Stimulated activated naive CD8-positive, alpha-beta T cell treated with anti-CD3 and anti-CD28 coated beads, Interleukin-15, amount 100 ng/mL, for 72 hours (primary cell): Measurements from ENCODE around the gene CCNB2.
"Not testable (repeated sequence)": the region's sequence is repeated elsewhere in the genome, so short reads cannot be mapped to it uniquely, and the experiment has no call there.

Experiments
- ATAC-seq: fragments of 150-1000 bp; cut with Tn5 transposase; 2 replicates; pipeline ENCODE4 v1.10.0; 2021; ENCODE audit warnings: mild to moderate bottlenecking, moderate library complexity
- DNase-seq, 2 donors: peaks; one replicate each; pipeline ENCODE4 v3.0.0; 2021 to 2022
- H3K27ac Mint-ChIP-seq, 2 donors: one replicate each; pipeline ENCODE4 v1.8.0; 2022; ENCODE audit warnings: mild to moderate bottlenecking in 2 of 2, mixed read lengths in 2 of 2, moderate library complexity in 2 of 2
- H3K27me3 Mint-ChIP-seq: one replicate; pipeline ENCODE4 v1.8.0; 2022; ENCODE audit warnings: mixed read lengths
- H3K4me1 Mint-ChIP-seq: one replicate; pipeline ENCODE4 v1.8.0; 2022; ENCODE audit warnings: mild to moderate bottlenecking, mixed read lengths
- H3K4me3 Mint-ChIP-seq, 2 donors: one replicate each; pipeline ENCODE4 v1.8.0; 2022; ENCODE audit warnings: mild to moderate bottlenecking in 2 of 2, mixed read lengths in 2 of 2, moderate library complexity in 1 of 2
- H3K9me3 Mint-ChIP-seq, 2 donors: one replicate each; pipeline ENCODE4 v1.8.0; 2022; ENCODE audit warnings: mixed read lengths in 2 of 2

Gene CCNB2

GRCh38 chr15:59152694-59153450 lies 47.9 kb downstream of the CCNB2 start:
- Mint-ChIP-seq H3K9me3 (no peaks in the 10 kb centered on the region), H3K27me3 (no peaks in the 10 kb centered on the region), H3K27ac (no peak overlapping the region), H3K4me3 (no peak overlapping the region), H3K4me1 (no peaks in the 10 kb centered on the region)
- DNase-seq, result no peak
- ATAC-seq, result no peak

- H3K9me3 Mint-ChIP-seq, result no peaks in the 10 kb centered on the region
These were observed 48.5 kb downstream of the CCNB2 start for GRCh38 chr15:59153466-59153865.

GRCh38 chr15:59154243-59154642 lies 49.3 kb downstream of the CCNB2 start:
- ATAC-seq (no peak), DNase-seq (no peak)
- Mint-ChIP-seq H3K4me1 (no peaks in the 10 kb centered on the region), H3K4me3 (no peak overlapping the region), H3K27me3 (no peaks in the 10 kb centered on the region), H3K27ac (no peak overlapping the region), H3K9me3 (no peaks in the 10 kb centered on the region)

More at GRCh38 chr15:59153466-59153865, 48.5 kb downstream of the CCNB2 start:
- ATAC-seq, result no peak
- DNase-seq, result no peak
- Mint-ChIP-seq H3K4me3 (no peak overlapping the region), H3K4me1 (no peaks in the 10 kb centered on the region), H3K27ac (peak overlapping the region in 1 of 2 donors; percentile 30), H3K27me3 (no peaks in the 10 kb centered on the region)

GRCh38 chr15:59155431-59155830 lies 50.5 kb downstream of the CCNB2 start:
- H3K4me1 Mint-ChIP-seq, result no peaks in the 10 kb centered on the region
- H3K27ac Mint-ChIP-seq, result peak overlapping the region in 1 of 2 donors; percentile 31
- no peaks in the 10 kb centered on the region for H3K9me3 Mint-ChIP-seq
- DNase-seq (no peak), ATAC-seq (no peak)
- no peak overlapping the region for H3K4me3 Mint-ChIP-seq
- no peaks in the 10 kb centered on the region for H3K27me3 Mint-ChIP-seq

DNA sequence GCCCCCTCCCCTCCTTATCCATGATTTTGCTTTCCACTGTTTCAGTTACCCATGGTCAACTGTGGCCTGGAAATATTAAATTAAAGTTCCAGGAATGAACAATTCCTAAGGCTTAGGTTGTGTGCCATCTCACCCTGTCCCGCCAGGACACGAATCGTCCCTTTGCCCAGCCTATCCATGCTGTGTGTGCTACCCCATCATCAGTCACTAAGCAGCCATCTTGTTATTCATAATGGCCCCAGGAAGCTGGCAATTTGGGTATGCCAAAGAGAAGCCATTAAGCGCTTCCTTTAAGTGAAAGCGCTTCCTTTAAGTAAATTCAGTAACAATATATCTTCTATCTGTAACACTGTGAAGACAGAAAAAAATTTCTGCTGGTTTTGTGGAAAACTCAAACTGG lies 52.5 kb downstream of the CCNB2 start:
- DNase-seq (no peak), ATAC-seq (no peak)
- Mint-ChIP-seq H3K4me1 (no peaks in the 10 kb centered on the region), H3K4me3 (no peak overlapping the region), H3K9me3 (no peaks in the 10 kb centered on the region), H3K27me3 (no peaks in the 10 kb centered on the region), H3K27ac (no peak overlapping the region)

- Mint-ChIP-seq H3K27me3 (peaks cover 4% of the 10 kb centered on the region), H3K9me3 (no peaks in the 10 kb centered on the region), H3K4me3 (no peak overlapping the region), H3K4me1 (no peaks in the 10 kb centered on the region), H3K27ac (no peak overlapping the region)
- DNase-seq, result no peak
- ATAC-seq, result no peak
These were observed 53.1 kb downstream of the CCNB2 start for GRCh38 chr15:59157840-59158700.

DNA sequence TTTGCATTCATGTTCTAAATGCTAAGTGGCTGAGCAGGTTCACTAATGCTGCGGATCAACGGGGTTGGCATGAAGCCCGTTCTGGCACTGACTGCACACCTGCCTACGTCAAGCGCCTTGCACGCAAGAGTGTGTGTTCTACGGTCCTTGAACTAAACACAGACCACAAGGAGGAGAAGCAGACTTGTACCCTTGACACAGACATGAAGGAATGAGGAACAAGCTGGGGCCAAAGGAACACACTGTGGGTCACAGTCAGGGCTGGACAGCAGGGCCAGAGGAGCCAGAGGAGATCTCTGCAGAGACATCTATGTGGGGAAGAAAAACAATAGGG lies 53.7 kb downstream of the CCNB2 start:
- Mint-ChIP-seq H3K4me3 (no peak overlapping the region), H3K9me3 (no peaks in the 10 kb centered on the region)
- no peak for ATAC-seq

GRCh38 chr15:59159210-59159609 lies 54.3 kb downstream of the CCNB2 start:
- Mint-ChIP-seq H3K9me3 (no peaks in the 10 kb centered on the region), H3K4me1 (no peaks in the 10 kb centered on the region), H3K27ac (no peak overlapping the region), H3K27me3 (peaks cover 6% of the 10 kb centered on the region), H3K4me3 (no peak overlapping the region)
- ATAC-seq (no peak), DNase-seq (no peak)

More for the DNA sequence above, 53.7 kb downstream of the CCNB2 start:
- Mint-ChIP-seq H3K27ac (no peak overlapping the region), H3K27me3 (peaks cover 6% of the 10 kb centered on the region), H3K4me1 (no peaks in the 10 kb centered on the region)
- no peak for DNase-seq

DNA sequence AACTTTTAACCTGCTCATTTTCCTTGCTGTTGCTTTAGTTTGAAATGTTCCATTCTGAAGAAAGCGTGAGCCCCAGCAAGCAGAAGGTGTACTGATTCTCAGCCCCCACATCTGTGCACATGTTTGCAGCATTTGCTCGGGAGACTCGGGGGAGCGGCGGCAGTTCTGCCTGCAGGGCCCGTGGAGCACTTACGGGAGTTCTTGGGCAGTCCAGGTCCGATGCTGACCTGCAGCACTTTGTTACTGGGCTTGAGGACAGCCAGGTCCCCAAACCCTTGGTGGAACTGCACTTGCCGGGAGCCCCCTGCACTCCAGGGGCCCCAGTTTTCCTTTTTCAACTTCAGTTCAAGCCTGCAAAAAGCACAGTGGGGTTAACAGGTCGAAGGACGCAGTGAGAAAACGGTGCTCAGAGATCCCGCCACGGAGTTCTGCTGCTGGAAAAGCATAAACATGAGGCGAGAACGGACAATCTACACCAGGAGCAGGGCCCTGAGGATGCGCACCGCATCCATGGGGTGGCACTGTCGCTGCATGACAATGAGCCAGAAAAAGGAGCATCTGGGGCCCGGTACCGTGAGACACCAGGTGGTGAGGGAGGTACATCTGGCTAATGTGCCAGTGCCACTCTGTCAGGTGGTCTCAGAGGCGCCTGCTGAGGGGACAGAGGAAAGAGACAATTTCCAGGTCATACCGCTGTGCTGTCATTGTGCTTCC lies 56.1 kb downstream of the CCNB2 start:
- H3K27me3 Mint-ChIP-seq, result peaks cover 6% of the 10 kb centered on the region
- no peaks in the 10 kb centered on the region for H3K9me3 Mint-ChIP-seq
- no peak overlapping the region for H3K4me3 Mint-ChIP-seq
- H3K27ac Mint-ChIP-seq, result peak overlapping the region in 1 of 2 donors; percentile 67
- DNase-seq (peak; percentile 23 to 28), ATAC-seq (peak; percentile 59)
- no peaks in the 10 kb centered on the region for H3K4me1 Mint-ChIP-seq

- not testable (repeated sequence) for H3K9me3 Mint-ChIP-seq
These were observed 57.1 kb downstream of the CCNB2 start for GRCh38 chr15:59162080-59162479.

DNA sequence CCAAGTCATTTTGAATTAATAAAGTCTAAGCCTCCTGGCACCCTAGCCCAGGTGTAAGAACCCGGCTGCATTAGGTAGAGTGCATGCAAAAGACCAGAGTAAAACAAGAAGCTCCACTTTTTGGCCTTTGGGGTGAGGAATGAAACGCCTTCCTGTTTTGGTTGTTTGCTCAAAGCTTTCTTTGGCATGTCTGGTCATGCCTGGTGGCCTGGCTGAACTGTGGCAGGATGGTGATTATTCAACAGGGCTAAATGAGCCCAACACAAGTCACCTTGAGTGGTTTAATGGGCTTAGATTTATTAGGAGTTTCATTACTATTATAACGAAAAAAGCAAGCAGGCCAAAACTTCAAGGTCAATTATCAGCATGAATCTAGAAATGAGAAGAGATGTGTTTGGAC lies 60.8 kb downstream of the CCNB2 start:
- peaks cover 6% of the 10 kb centered on the region for H3K27me3 Mint-ChIP-seq
- H3K4me3 Mint-ChIP-seq, result no peak overlapping the region
- peak overlapping the region; percentile 13 to 87 for H3K27ac Mint-ChIP-seq

More at GRCh38 chr15:59162080-59162479, 57.1 kb downstream of the CCNB2 start:
- DNase-seq, H3K27ac Mint-ChIP-seq, H3K4me3 Mint-ChIP-seq, ATAC-seq, H3K4me1 Mint-ChIP-seq, H3K27me3 Mint-ChIP-seq: not testable (repeated sequence)

DNA sequence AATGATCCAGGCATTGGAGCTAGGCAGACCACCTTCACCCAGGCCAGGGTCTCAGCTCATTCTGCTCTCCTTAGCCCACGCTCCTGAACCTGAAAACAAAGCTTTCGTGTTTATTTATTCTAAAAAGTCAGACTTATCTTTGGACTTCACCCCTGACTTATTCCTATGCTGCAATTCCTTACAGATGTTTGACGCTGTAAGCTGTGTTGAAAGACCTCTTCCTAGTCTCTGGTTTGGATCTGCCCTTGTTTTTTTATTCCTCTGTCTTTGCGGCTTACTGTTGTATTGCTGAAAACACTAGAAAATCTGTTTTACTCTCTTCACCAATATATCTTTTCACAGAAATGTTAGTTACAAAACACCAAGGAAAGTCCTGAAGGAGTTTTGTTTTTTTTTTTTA lies 61.2 kb downstream of the CCNB2 start:
- peaks cover 6% of the 10 kb centered on the region for H3K27me3 Mint-ChIP-seq
- H3K9me3 Mint-ChIP-seq, result no peaks in the 10 kb centered on the region
- DNase-seq (no peak), ATAC-seq (no peak)
- H3K4me3 Mint-ChIP-seq, result no peak overlapping the region
- peaks cover 25% of the 10 kb centered on the region for H3K4me1 Mint-ChIP-seq
- H3K27ac Mint-ChIP-seq, result peak overlapping the region in 1 of 2 donors; percentile 13

More for the DNA sequence above, 60.8 kb downstream of the CCNB2 start:
- no peak for ATAC-seq
- H3K9me3 Mint-ChIP-seq, result no peaks in the 10 kb centered on the region
- peaks cover 25% of the 10 kb centered on the region for H3K4me1 Mint-ChIP-seq
- DNase-seq, result no peak

GRCh38 chr15:59166601-59167265 lies 61.8 kb downstream of the CCNB2 start:
- peaks cover 25% of the 10 kb centered on the region for H3K4me1 Mint-ChIP-seq
- ATAC-seq (no peak), DNase-seq (no peak)
- no peak overlapping the region for H3K4me3 Mint-ChIP-seq
- H3K27ac Mint-ChIP-seq, result no peak overlapping the region
- H3K9me3 Mint-ChIP-seq, result no peaks in the 10 kb centered on the region
- peaks cover 6% of the 10 kb centered on the region for H3K27me3 Mint-ChIP-seq

DNA sequence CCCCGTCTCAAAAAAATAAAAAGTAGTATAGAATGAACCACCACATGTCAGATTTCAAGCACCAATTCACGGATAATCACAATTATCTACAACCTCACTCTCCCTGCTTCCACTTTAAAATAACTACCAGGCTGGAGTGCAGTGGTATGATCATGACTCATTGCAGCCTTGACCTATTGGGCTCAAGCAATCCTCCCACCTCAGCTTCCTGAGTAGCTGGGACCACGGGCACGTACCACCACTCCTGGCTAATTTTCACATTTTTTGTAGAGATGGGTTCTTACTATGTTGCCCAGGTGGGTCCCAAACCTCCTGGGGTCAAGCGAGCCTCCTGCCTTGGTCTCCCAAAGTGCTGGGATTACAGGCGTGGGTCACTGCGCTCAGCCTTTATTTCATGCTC lies 63.6 kb downstream of the CCNB2 start:
- H3K27ac Mint-ChIP-seq, result no peak overlapping the region
- no peaks in the 10 kb centered on the region for H3K27me3 Mint-ChIP-seq
- no peak for DNase-seq
- H3K4me3 Mint-ChIP-seq, result no peak overlapping the region
- H3K9me3 Mint-ChIP-seq, result no peaks in the 10 kb centered on the region
- no peak for ATAC-seq
- peaks cover 25% of the 10 kb centered on the region for H3K4me1 Mint-ChIP-seq

GRCh38 chr15:59169251-59169708 lies 64.3 kb downstream of the CCNB2 start:
- Mint-ChIP-seq H3K4me3 (no peak overlapping the region), H3K9me3 (no peaks in the 10 kb centered on the region), H3K4me1 (peaks cover 25% of the 10 kb centered on the region), H3K27me3 (no peaks in the 10 kb centered on the region), H3K27ac (peak overlapping the region in 1 of 2 donors; percentile 94)
- DNase-seq (no peak), ATAC-seq (no peak)
